ENCODE results near the gene TTC13. TPM values are rescaled to one million over a fixed set of nuclear protein-coding genes. Genes with fewer than 3 reads are reported as not detected.

TTC13 gene
- total RNA-seq, 1 donor from 2014 or later: 18.6 TPM

GRCh38 chr1:230896779-230897178, 81.9 kb downstream of the TTC13 start:
- H3K4me3 ChIP-seq: no peak overlapping the region
- intact Hi-C loops (cut with DNase I): no loop called here
- TF ChIP-seq CTCF (IDR thresholded peaks at IDR 0.05): no peak
- no peaks in the 10 kb centered on the region for H3K36me3 ChIP-seq
- ATAC-seq (no peak), DNase-seq (no peak)
- peak overlapping the region; percentile 17 for H3K27ac ChIP-seq
- no peaks in the 10 kb centered on the region for H3K27me3 ChIP-seq
- H3K4me1 ChIP-seq: peaks cover 40% of the 10 kb centered on the region
- H3K9me3 ChIP-seq: no peaks in the 10 kb centered on the region

GRCh38 chr1:230895452-230895851, 83.2 kb downstream of the TTC13 start:
- Histone ChIP-seq H3K9me3 (no peaks in the 10 kb centered on the region), H3K4me3 (no peak overlapping the region), H3K4me1 (peaks cover 28% of the 10 kb centered on the region), H3K27ac (no peak overlapping the region), H3K36me3 (no peaks in the 10 kb centered on the region), H3K27me3 (no peaks in the 10 kb centered on the region)
- no peak for ATAC-seq
- intact Hi-C loops (cut with DNase I): no loop called here
- DNase-seq: no peak
- TF ChIP-seq CTCF (IDR thresholded peaks at IDR 0.05): no peak

DNA sequence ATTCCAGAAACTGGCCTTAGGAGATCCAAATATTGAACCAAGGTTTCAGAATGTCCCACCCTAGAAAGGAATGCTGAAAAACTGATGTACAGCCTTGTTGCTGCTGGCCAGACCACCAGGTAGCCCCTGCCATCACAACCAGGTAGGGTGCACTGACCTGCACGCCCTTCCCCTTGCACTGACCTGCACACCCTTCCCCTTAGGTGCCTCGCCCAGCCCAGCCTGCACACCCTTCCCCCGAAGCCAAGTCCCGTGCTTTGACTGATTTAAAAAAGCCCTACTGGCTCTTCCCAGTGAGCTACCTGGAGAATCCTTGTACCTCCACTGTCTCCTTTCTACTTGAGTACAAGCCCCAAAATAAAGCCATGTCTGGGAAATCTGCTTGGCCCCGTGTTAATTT, 84.0 kb downstream of the TTC13 start:
- H3K27me3 ChIP-seq: no peaks in the 10 kb centered on the region
- no peaks in the 10 kb centered on the region for H3K36me3 ChIP-seq
- DNase-seq (no peak), ATAC-seq (peak; percentile 44)
- H3K4me3 ChIP-seq: no peak overlapping the region
- peaks cover 20% of the 10 kb centered on the region for H3K4me1 ChIP-seq
- no peak for TF ChIP-seq CTCF (IDR thresholded peaks at IDR 0.05)
- H3K9me3 ChIP-seq: no peaks in the 10 kb centered on the region
- H3K27ac ChIP-seq: no peak overlapping the region
- intact Hi-C loops (cut with DNase I): no loop called here

DNA sequence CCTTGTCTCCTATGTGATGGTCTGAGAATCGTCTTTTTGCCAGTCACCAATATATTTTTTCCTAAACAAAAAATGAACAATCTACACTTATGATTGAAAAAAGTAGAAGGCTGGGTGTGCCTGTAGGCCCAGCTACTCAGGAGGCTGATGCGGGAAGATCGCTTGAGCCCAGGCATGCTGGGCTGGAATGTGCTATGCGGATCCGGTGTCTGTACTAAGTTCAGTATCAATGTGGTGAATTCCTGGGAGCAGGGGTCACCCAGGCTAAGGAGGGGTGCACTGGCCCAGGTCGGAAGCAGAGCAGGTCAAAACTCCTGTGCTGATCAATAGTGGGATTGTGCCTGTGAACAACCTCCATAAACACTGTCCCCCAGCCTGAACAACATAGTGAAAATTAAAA, 84.6 kb downstream of the TTC13 start:
- Histone ChIP-seq H3K4me1 (peaks cover 18% of the 10 kb centered on the region), H3K9me3 (no peaks in the 10 kb centered on the region), H3K27ac (no peak overlapping the region), H3K4me3 (no peak overlapping the region), H3K27me3 (no peaks in the 10 kb centered on the region), H3K36me3 (no peaks in the 10 kb centered on the region)
- ATAC-seq (no peak), DNase-seq (no peak)
- intact Hi-C loops (cut with DNase I): no loop called here
- no peak for TF ChIP-seq CTCF (IDR thresholded peaks at IDR 0.05)

- Histone ChIP-seq H3K9me3 (no peaks in the 10 kb centered on the region), H3K4me3 (no peak overlapping the region), H3K4me1 (peaks cover 11% of the 10 kb centered on the region), H3K36me3 (no peaks in the 10 kb centered on the region), H3K27me3 (no peaks in the 10 kb centered on the region), H3K27ac (no peak overlapping the region)
- no peak for DNase-seq
- ATAC-seq: no peak
- intact Hi-C loops (cut with DNase I): no loop called here
- TF ChIP-seq CTCF (IDR thresholded peaks at IDR 0.05): no peak
Observed at GRCh38 chr1:230892018-230892491, 86.6 kb downstream of the TTC13 start.

GRCh38 chr1:230891413-230891812, 87.2 kb downstream of the TTC13 start:
- H3K27ac ChIP-seq: no peak overlapping the region
- H3K27me3 ChIP-seq: no peaks in the 10 kb centered on the region
- no peaks in the 10 kb centered on the region for H3K9me3 ChIP-seq
- peaks cover 5% of the 10 kb centered on the region for H3K4me1 ChIP-seq
- intact Hi-C loops (cut with DNase I): no loop called here
- no peak for ATAC-seq
- no peak overlapping the region for H3K4me3 ChIP-seq
- H3K36me3 ChIP-seq: no peaks in the 10 kb centered on the region
- no peak for TF ChIP-seq CTCF (IDR thresholded peaks at IDR 0.05)
- no peak for DNase-seq
